SK-N-SH treated with all-trans-retinoic acid at 6 μM for 48 hours (cell line): ENCODE measurements around the gene SMIM9.

Experiments
- ATAC-seq: fragments of 200-7000 bp; cut with Tn5 transposase; 3 replicates; pipeline ENCODE4 v1.9.1; 2020; ENCODE audit warnings: mild to moderate bottlenecking, moderate library complexity
- ARNTL ChIP-seq: fragments of 450-650 bp; formaldehyde crosslinking; IDR thresholded peaks from 2 replicates; pipeline ENCODE4 v1.5.0; 2020; ENCODE audit warnings: low read depth, mild to moderate bottlenecking, moderate library complexity, borderline replicate concordance
- BACH2 ChIP-seq: fragments of 250-450 bp; sonication (Bioruptor Pico); IDR thresholded peaks from 2 replicates; pipeline ENCODE4 v1.9.0; 2021; ENCODE audit warnings: mild to moderate bottlenecking, borderline replicate concordance
- CSDC2 ChIP-seq: fragments of 250-450 bp; sonication (Bioruptor Pico); IDR thresholded peaks from 2 replicates; pipeline ENCODE4 v1.5.0; 2020; ENCODE audit warnings: mild to moderate bottlenecking, moderate library complexity
- CSRNP3 ChIP-seq: fragments of 250-450 bp; sonication (Bioruptor Pico); IDR thresholded peaks from 2 replicates; pipeline ENCODE4 v1.5.1; 2021; ENCODE audit warnings: mild to moderate bottlenecking, moderate library complexity
- ESRRG ChIP-seq: fragments of 250-450 bp; sonication (Bioruptor Pico); IDR thresholded peaks from 2 replicates; pipeline ENCODE4 v1.6.1; 2021; ENCODE audit warnings: mild to moderate bottlenecking
- GLIS3 ChIP-seq: fragments of 250-450 bp; sonication (Bioruptor Pico); IDR thresholded peaks from 2 replicates; pipeline ENCODE4 v1.5.0; 2020; ENCODE audit warnings: mild to moderate bottlenecking, moderate library complexity
- OSR1 ChIP-seq: fragments of 250-450 bp; sonication (Bioruptor Pico); IDR thresholded peaks from 2 replicates; pipeline ENCODE4 v1.8.0; 2022; ENCODE audit warnings: moderate library complexity, mild to moderate bottlenecking, inconsistent platforms
- PPARA ChIP-seq: fragments of 250-450 bp; sonication (Bioruptor Pico); IDR thresholded peaks from 2 replicates; pipeline ENCODE4 v1.5.0; 2020; ENCODE audit warnings: mild to moderate bottlenecking, borderline replicate concordance
- RARB ChIP-seq: fragments of 250-450 bp; sonication (Bioruptor Pico); IDR thresholded peaks from 2 replicates; pipeline ENCODE4 v1.8.0; 2021; ENCODE audit warnings: mild to moderate bottlenecking, moderate library complexity
- SNAI2 ChIP-seq: fragments of 250-450 bp; sonication (Bioruptor Pico); IDR thresholded peaks from 2 replicates; pipeline ENCODE4 v1.5.0; 2020; ENCODE audit warnings: mild to moderate bottlenecking, moderate library complexity
- TCF4 ChIP-seq: fragments of 250-450 bp; sonication (Bioruptor Pico); IDR thresholded peaks from 2 replicates; pipeline ENCODE4 v1.8.0; 2021; ENCODE audit warnings: mild to moderate bottlenecking, moderate library complexity, borderline replicate concordance
- ZC3H10 ChIP-seq: fragments of 250-450 bp; sonication (Bioruptor Pico); IDR thresholded peaks from 2 replicates; pipeline ENCODE4 v1.5.1; 2021; ENCODE audit warnings: mild to moderate bottlenecking, moderate library complexity
- ZFP3 ChIP-seq: fragments of 250-450 bp; sonication (Bioruptor Pico); IDR thresholded peaks from 2 replicates; pipeline ENCODE4 v1.5.0; 2020; ENCODE audit warnings: mild to moderate bottlenecking, moderate library complexity
- ZFP30 ChIP-seq: fragments of 450-650 bp; formaldehyde crosslinking; IDR thresholded peaks from 2 replicates; pipeline ENCODE4 v1.5.0; 2022; ENCODE audit warnings: mild to moderate bottlenecking, moderate library complexity
- ZNF565 ChIP-seq: fragments of 450-650 bp; formaldehyde crosslinking; conservative IDR thresholded peaks from 2 replicates; pipeline ENCODE4 v1.5.0; 2020; ENCODE audit warnings: low read depth, mild to moderate bottlenecking, moderate library complexity
- TF ChIP-seq, protein P1 (sequence below): fragments of 250-450 bp; sonication (Bioruptor Pico); IDR thresholded peaks from 2 replicates; pipeline ENCODE4 v1.8.0; 2021; ENCODE audit warnings: low read depth, mild to moderate bottlenecking, moderate library complexity, borderline replicate concordance
- TF ChIP-seq, protein P2 (sequence below): fragments of 250-450 bp; sonication (Bioruptor Pico); IDR thresholded peaks from 2 replicates; pipeline ENCODE4 v1.5.1; 2020; ENCODE audit warnings: low read depth, mild to moderate bottlenecking, moderate library complexity
- TF ChIP-seq, protein P3 (sequence below): fragments of 250-450 bp; sonication (Bioruptor Pico); IDR thresholded peaks from 2 replicates; pipeline ENCODE4 v1.8.0; 2020; ENCODE audit warnings: mild to moderate bottlenecking, moderate library complexity, borderline replicate concordance
- TF ChIP-seq, protein P4 (sequence below): fragments of 250-450 bp; sonication (Bioruptor Pico); IDR thresholded peaks from 2 replicates; pipeline ENCODE4 v1.5.0; 2020; ENCODE audit warnings: mild to moderate bottlenecking, moderate library complexity

SMIM9 gene

GRCh38 chrX:154812341-154813101, 21.9 kb downstream of the SMIM9 start:
- TF ChIP-seq SNAI2 (no peak), ARNTL (CRISPR knock-in tag) (no peak)
- ATAC-seq = no peak

- no peak for ATAC-seq
- TF ChIP-seq CSRNP3 (CRISPR knock-in tag) (no peak), ZNF565 (CRISPR knock-in tag) (no peak), OSR1 (CRISPR knock-in tag) (no peak), GLIS3 (CRISPR knock-in tag) (no peak), BACH2 (CRISPR knock-in tag) (no peak), ZC3H10 (CRISPR knock-in tag) (no peak), RARB (CRISPR knock-in tag) (no peak)
- TF ChIP-seq, protein P1, sequence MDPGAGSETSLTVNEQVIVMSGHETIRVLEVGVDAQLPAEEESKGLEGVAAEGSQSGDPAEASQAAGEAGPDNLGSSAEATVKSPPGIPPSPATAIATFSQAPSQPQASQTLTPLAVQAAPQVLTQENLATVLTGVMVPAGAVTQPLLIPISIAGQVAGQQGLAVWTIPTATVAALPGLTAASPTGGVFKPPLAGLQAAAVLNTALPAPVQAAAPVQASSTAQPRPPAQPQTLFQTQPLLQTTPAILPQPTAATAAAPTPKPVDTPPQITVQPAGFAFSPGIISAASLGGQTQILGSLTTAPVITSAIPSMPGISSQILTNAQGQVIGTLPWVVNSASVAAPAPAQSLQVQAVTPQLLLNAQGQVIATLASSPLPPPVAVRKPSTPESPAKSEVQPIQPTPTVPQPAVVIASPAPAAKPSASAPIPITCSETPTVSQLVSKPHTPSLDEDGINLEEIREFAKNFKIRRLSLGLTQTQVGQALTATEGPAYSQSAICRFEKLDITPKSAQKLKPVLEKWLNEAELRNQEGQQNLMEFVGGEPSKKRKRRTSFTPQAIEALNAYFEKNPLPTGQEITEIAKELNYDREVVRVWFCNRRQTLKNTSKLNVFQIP = no peak
- TF ChIP-seq, protein P2, sequence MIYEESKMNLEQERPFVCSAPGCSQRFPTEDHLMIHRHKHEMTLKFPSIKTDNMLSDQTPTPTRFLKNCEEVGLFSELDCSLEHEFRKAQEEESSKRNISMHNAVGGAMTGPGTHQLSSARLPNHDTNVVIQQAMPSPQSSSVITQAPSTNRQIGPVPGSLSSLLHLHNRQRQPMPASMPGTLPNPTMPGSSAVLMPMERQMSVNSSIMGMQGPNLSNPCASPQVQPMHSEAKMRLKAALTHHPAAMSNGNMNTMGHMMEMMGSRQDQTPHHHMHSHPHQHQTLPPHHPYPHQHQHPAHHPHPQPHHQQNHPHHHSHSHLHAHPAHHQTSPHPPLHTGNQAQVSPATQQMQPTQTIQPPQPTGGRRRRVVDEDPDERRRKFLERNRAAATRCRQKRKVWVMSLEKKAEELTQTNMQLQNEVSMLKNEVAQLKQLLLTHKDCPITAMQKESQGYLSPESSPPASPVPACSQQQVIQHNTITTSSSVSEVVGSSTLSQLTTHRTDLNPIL = no peak
- TF ChIP-seq, protein P3, sequence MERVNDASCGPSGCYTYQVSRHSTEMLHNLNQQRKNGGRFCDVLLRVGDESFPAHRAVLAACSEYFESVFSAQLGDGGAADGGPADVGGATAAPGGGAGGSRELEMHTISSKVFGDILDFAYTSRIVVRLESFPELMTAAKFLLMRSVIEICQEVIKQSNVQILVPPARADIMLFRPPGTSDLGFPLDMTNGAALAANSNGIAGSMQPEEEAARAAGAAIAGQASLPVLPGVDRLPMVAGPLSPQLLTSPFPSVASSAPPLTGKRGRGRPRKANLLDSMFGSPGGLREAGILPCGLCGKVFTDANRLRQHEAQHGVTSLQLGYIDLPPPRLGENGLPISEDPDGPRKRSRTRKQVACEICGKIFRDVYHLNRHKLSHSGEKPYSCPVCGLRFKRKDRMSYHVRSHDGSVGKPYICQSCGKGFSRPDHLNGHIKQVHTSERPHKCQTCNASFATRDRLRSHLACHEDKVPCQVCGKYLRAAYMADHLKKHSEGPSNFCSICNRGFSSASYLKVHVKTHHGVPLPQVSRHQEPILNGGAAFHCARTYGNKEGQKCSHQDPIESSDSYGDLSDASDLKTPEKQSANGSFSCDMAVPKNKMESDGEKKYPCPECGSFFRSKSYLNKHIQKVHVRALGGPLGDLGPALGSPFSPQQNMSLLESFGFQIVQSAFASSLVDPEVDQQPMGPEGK (CRISPR knock-in tag) = no peak
- TF ChIP-seq, all 23 proteins: peak for 0
Measured at GRCh38 chrX:154809939-154810665, 24.4 kb downstream of the SMIM9 start.

DNA sequence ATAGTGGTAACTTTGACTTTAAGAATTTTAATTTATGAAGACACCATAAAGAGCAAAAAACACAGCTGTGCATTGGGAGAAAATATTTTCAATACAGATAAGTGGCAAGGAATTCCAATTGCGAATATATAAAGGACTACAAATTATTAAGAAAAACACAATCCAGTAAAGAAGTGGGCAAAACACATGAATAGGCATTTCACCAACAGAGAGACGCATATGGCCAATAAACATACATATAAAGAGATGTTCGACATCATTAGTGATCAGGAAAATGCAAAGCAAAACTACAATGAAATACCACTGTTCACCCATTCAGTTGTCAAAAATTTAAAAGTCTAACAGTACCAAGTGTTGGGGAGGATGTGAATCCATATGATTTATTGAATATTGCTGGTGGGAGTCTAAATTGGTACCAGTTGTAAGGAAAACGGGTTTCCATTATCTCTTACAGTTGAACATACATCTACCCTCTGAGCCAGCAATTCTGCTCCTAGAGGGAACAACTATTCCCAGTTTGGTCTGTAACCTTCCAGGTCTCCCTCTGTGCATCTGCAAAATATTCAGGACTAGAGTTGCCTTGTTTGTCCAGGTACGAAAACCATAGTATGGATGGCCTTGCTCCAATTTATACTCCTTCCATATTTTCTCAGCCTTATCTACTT, 27.5 kb downstream of the SMIM9 start:
- ATAC-seq = no peak
- TF ChIP-seq ZFP3 (no peak), GLIS3 (CRISPR knock-in tag) (no peak), RARB (CRISPR knock-in tag) (no peak), ZNF565 (CRISPR knock-in tag) (no peak), ESRRG (no peak), ZFP30 (CRISPR knock-in tag) (no peak), BACH2 (CRISPR knock-in tag) (no peak), ARNTL (CRISPR knock-in tag) (no peak), TCF4 (CRISPR knock-in tag) (no peak), PPARA (CRISPR knock-in tag) (no peak), SNAI2 (no peak), ZC3H10 (CRISPR knock-in tag) (no peak), CSDC2 (no peak)
- TF ChIP-seq, protein P4, sequence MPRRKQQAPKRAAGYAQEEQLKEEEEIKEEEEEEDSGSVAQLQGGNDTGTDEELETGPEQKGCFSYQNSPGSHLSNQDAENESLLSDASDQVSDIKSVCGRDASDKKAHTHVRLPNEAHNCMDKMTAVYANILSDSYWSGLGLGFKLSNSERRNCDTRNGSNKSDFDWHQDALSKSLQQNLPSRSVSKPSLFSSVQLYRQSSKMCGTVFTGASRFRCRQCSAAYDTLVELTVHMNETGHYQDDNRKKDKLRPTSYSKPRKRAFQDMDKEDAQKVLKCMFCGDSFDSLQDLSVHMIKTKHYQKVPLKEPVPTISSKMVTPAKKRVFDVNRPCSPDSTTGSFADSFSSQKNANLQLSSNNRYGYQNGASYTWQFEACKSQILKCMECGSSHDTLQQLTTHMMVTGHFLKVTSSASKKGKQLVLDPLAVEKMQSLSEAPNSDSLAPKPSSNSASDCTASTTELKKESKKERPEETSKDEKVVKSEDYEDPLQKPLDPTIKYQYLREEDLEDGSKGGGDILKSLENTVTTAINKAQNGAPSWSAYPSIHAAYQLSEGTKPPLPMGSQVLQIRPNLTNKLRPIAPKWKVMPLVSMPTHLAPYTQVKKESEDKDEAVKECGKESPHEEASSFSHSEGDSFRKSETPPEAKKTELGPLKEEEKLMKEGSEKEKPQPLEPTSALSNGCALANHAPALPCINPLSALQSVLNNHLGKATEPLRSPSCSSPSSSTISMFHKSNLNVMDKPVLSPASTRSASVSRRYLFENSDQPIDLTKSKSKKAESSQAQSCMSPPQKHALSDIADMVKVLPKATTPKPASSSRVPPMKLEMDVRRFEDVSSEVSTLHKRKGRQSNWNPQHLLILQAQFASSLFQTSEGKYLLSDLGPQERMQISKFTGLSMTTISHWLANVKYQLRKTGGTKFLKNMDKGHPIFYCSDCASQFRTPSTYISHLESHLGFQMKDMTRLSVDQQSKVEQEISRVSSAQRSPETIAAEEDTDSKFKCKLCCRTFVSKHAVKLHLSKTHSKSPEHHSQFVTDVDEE (CRISPR knock-in tag) = no peak
